ENCODE results near the gene SIK3. TPM values are rescaled to one million over a fixed set of nuclear protein-coding genes. Genes with fewer than 3 reads are reported as not detected.

SIK3 gene
- total and polyA plus RNA-seq, 2 experiments from 2014 or later = 6.1 to 33.9 TPM

GRCh38 chr11:116874251-116874650, 224.0 kb downstream of the SIK3 start:
- Mint-ChIP-seq H3K27ac (no peak overlapping the region), H3K27me3 (ENCODE audit: insufficient read depth, low read depth, poor library complexity) (no peaks in the 10 kb centered on the region), H3K4me1 (peaks cover 3% of the 10 kb centered on the region; the same call in 2 of the 3 replicates), H3K36me3 (ENCODE audit: low read depth) (peaks cover 16% of the 10 kb centered on the region; the same call in 2 of the 3 replicates), H3K4me3 (no peak overlapping the region), H3K9me3 (no peaks in the 10 kb centered on the region)
- H3F3A ChIP-seq (replicated peaks; ENCODE audit: low read depth) = no peaks in the 10 kb centered on the region
- ATAC-seq (no peak), DNase-seq (ENCODE audit: low spot score) (no peak)
- no peaks in the 10 kb centered on the region for H3K27me3 ChIP-seq (ENCODE audit: insufficient read depth)
- no peak overlapping the region for H3K4me3 ChIP-seq
- H3K27ac ChIP-seq (ENCODE audit: low read depth) = no peak overlapping the region
- no peaks in the 10 kb centered on the region for H3K9me2 ChIP-seq (ENCODE audit: insufficient read depth)
- no peak for TF ChIP-seq POLR2AphosphoS5 (IDR thresholded peaks at IDR 0.05; ENCODE audit: low read depth)
- TF ChIP-seq NANOG (IDR thresholded peaks at IDR 0.05; ENCODE audit: borderline replicate concordance) = no peak
- TF ChIP-seq EZH2phosphoT487 (IDR thresholded peaks at IDR 0.05; ENCODE audit: unreplicated experiment) = no peak
- TF ChIP-seq, protein P1, sequence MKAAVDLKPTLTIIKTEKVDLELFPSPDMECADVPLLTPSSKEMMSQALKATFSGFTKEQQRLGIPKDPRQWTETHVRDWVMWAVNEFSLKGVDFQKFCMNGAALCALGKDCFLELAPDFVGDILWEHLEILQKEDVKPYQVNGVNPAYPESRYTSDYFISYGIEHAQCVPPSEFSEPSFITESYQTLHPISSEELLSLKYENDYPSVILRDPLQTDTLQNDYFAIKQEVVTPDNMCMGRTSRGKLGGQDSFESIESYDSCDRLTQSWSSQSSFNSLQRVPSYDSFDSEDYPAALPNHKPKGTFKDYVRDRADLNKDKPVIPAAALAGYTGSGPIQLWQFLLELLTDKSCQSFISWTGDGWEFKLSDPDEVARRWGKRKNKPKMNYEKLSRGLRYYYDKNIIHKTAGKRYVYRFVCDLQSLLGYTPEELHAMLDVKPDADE (IDR thresholded peaks at IDR 0.05) = no peak
- no peak for TF ChIP-seq STAT1 (IDR thresholded peaks at IDR 0.05; ENCODE audit: unreplicated experiment)
- no peak for TF ChIP-seq ZNF331 (CRISPR knock-in tag; IDR thresholded peaks at IDR 0.05; ENCODE audit: low read depth)
- TF ChIP-seq JUNB (IDR thresholded peaks at IDR 0.05; ENCODE audit: unreplicated experiment) = no peak
- TF ChIP-seq, protein P2, sequence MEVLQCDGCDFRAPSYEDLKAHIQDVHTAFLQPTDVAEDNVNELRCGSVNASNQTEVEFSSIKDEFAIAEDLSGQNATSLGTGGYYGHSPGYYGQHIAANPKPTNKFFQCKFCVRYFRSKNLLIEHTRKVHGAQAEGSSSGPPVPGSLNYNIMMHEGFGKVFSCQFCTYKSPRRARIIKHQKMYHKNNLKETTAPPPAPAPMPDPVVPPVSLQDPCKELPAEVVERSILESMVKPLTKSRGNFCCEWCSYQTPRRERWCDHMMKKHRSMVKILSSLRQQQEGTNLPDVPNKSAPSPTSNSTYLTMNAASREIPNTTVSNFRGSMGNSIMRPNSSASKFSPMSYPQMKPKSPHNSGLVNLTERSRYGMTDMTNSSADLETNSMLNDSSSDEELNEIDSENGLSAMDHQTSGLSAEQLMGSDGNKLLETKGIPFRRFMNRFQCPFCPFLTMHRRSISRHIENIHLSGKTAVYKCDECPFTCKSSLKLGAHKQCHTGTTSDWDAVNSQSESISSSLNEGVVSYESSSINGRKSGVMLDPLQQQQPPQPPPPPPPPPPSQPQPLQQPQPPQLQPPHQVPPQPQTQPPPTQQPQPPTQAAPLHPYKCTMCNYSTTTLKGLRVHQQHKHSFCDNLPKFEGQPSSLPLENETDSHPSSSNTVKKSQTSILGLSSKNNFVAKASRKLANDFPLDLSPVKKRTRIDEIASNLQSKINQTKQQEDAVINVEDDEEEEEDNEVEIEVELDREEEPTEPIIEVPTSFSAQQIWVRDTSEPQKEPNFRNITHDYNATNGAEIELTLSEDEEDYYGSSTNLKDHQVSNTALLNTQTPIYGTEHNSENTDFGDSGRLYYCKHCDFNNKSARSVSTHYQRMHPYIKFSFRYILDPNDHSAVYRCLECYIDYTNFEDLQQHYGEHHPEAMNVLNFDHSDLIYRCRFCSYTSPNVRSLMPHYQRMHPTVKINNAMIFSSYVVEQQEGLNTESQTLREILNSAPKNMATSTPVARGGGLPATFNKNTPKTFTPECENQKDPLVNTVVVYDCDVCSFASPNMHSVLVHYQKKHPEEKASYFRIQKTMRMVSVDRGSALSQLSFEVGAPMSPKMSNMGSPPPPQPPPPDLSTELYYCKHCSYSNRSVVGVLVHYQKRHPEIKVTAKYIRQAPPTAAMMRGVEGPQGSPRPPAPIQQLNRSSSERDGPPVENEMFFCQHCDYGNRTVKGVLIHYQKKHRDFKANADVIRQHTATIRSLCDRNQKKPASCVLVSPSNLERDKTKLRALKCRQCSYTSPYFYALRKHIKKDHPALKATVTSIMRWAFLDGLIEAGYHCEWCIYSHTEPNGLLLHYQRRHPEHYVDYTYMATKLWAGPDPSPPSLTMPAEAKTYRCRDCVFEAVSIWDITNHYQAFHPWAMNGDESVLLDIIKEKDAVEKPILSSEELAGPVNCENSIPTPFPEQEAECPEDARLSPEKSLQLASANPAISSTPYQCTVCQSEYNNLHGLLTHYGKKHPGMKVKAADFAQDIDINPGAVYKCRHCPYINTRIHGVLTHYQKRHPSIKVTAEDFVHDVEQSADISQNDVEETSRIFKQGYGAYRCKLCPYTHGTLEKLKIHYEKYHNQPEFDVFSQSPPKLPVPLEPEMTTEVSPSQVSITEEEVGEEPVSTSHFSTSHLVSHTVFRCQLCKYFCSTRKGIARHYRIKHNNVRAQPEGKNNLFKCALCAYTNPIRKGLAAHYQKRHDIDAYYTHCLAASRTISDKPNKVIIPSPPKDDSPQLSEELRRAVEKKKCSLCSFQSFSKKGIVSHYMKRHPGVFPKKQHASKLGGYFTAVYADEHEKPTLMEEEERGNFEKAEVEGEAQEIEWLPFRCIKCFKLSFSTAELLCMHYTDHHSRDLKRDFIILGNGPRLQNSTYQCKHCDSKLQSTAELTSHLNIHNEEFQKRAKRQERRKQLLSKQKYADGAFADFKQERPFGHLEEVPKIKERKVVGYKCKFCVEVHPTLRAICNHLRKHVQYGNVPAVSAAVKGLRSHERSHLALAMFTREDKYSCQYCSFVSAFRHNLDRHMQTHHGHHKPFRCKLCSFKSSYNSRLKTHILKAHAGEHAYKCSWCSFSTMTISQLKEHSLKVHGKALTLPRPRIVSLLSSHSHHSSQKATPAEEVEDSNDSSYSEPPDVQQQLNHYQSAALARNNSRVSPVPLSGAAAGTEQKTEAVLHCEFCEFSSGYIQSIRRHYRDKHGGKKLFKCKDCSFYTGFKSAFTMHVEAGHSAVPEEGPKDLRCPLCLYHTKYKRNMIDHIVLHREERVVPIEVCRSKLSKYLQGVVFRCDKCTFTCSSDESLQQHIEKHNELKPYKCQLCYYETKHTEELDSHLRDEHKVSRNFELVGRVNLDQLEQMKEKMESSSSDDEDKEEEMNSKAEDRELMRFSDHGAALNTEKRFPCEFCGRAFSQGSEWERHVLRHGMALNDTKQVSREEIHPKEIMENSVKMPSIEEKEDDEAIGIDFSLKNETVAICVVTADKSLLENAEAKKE (CRISPR knock-in tag; IDR thresholded peaks at IDR 0.05) = no peak
- no peak for TF ChIP-seq CREB1 (CRISPR knock-in tag; IDR thresholded peaks at IDR 0.05; ENCODE audit: low read depth)
- H3K79me2 ChIP-seq (replicated peaks; ENCODE audit: insufficient read depth) = no peaks in the 10 kb centered on the region
- no peaks in the 10 kb centered on the region for H3K36me3 ChIP-seq (ENCODE audit: insufficient read depth)
- H4K20me1 ChIP-seq (replicated peaks; ENCODE audit: insufficient read depth) = no peaks in the 10 kb centered on the region; the same call in 1 of the 2 replicates
- H2AFZ ChIP-seq = no peak overlapping the region
- no peak overlapping the region for H3K4me2 ChIP-seq
- no peaks in the 10 kb centered on the region; the same call in 1 of the 2 replicates for H3K4me1 ChIP-seq (ENCODE audit: insufficient read depth)

Measured in GM23338 (cell line).